A673 (cell line): ENCODE results near the gene CIB2. TPM values are rescaled to one million over a fixed set of nuclear protein-coding genes. Genes with fewer than 3 reads are reported as not detected.

ENCODE experiments used
- BruUV-seq: library from RNA; stranded (reverse); fragments of 400-500 nt; replicated peaks from 2 replicates; lab custom pipeline; 2021; lab: Mats Ljungman, UMichigan
- CTCF ChIA-PET: fragments of 300-600 bp; sonication (Branson Sonifier 250); formaldehyde crosslinking; loops from one replicate; lab custom pipeline; 2022; ENCODE audit warnings: antibody characterized with exemption; lab: Charles Lee
- POLR2A ChIA-PET: fragments of 300-600 bp; sonication (Branson Sonifier 250); formaldehyde crosslinking; loops from one replicate; lab custom pipeline; 2022; ENCODE audit warnings: antibody characterized with exemption; ENCODE audit not compliant: low non-redundant PET; lab: Charles Lee
- DNase-seq: peaks from one replicate; pipeline ENCODE4 v3.0.0-alpha.2; 2015; ENCODE audit warnings: low spot score
- H3K27ac ChIP-seq: fragments of 200-600 bp; sonication (generic); 2 replicates; pipeline ENCODE4 v1.5.1; 2016; ENCODE audit warnings: mixed run types, low read depth, mild to moderate bottlenecking, mixed read lengths, antibody characterized with exemption, low read length; ENCODE audit not compliant: poor library complexity, severe bottlenecking
- H3K27me3 ChIP-seq: fragments of 200-600 bp; sonication (generic); replicated peaks from 2 replicates; pipeline ENCODE4 v1.6.1; 2017; ENCODE audit warnings: mixed run types, low read depth, mild to moderate bottlenecking, mixed read lengths, antibody characterized with exemption, low read length; ENCODE audit not compliant: insufficient read depth, poor library complexity
- H3K36me3 ChIP-seq: fragments of 200-600 bp; sonication (generic); 2 replicates; pipeline ENCODE4 v1.6.1; 2016; ENCODE audit warnings: mixed run types, mild to moderate bottlenecking, mixed read lengths, antibody characterized with exemption, low read length; ENCODE audit not compliant: insufficient read depth, poor library complexity, severe bottlenecking
- H3K4me1 ChIP-seq: fragments of 200-600 bp; sonication (generic); 2 replicates; pipeline ENCODE4 v1.6.1; 2017; ENCODE audit warnings: mixed run types, mild to moderate bottlenecking, mixed read lengths, antibody characterized with exemption, low read length; ENCODE audit not compliant: insufficient read depth, poor library complexity, severe bottlenecking
- H3K4me3 ChIP-seq: fragments of 200-600 bp; sonication (generic); 2 replicates; pipeline ENCODE4 v1.5.1; 2016; ENCODE audit warnings: low read depth, mixed run types, mild to moderate bottlenecking, mixed read lengths, low read length; ENCODE audit not compliant: poor library complexity, severe bottlenecking
- H3K9me3 ChIP-seq: fragments of 200-600 bp; sonication (generic); 2 replicates; pipeline ENCODE4 v1.6.1; 2016; ENCODE audit warnings: mixed run types, low read depth, mild to moderate bottlenecking, mixed read lengths, antibody characterized with exemption, low read length; ENCODE audit not compliant: poor library complexity, severe bottlenecking
- EZH2 ChIP-seq: fragments of 200-600 bp; sonication (generic); IDR thresholded peaks from 2 replicates; pipeline ENCODE4 v1.6.1; 2017; ENCODE audit warnings: borderline replicate concordance, low read depth, mild to moderate bottlenecking, mixed read lengths, antibody characterized with exemption, low read length; ENCODE audit not compliant: poor library complexity, severe bottlenecking
- intact Hi-C: fragments of 100-400 bp; cut with micrococcal nuclease; formaldehyde crosslinking; loops from one replicate; pipeline ENCODE4 v1.10.0; 2022; ENCODE audit not compliant: unreplicated experiment
- total RNA-seq: library from RNA; stranded (reverse); gene quantifications from 2 replicates; pipeline ENCODE4 v1.2.3, GENCODE V29; 2021
- TF ChIP-seq, protein P1 (sequence below): fragments of 300-800, 200-600 bp; sonication (generic); conservative IDR thresholded peaks from 2 replicates; pipeline ENCODE4 v1.5.1; 2017; ENCODE audit warnings: low read depth, mild to moderate bottlenecking, antibody characterized with exemption, low read length, moderate library complexity, mixed read lengths

Gene CIB2
- total RNA-seq, 1 experiment from 2014 or later, result 2.1 TPM

- intact Hi-C loops, result no loop called here
- H3K36me3 ChIP-seq, result no peaks in the 10 kb centered on the region
- ChIA-PET CTCF (no interaction called here), POLR2A (no interaction called here)
- no peak overlapping the region for H3K4me3 ChIP-seq
- no peak overlapping the region for H3K27ac ChIP-seq
- no TSS peak for BruUV-seq
- TF ChIP-seq EZH2, result no peak
- TF ChIP-seq, protein P1, sequence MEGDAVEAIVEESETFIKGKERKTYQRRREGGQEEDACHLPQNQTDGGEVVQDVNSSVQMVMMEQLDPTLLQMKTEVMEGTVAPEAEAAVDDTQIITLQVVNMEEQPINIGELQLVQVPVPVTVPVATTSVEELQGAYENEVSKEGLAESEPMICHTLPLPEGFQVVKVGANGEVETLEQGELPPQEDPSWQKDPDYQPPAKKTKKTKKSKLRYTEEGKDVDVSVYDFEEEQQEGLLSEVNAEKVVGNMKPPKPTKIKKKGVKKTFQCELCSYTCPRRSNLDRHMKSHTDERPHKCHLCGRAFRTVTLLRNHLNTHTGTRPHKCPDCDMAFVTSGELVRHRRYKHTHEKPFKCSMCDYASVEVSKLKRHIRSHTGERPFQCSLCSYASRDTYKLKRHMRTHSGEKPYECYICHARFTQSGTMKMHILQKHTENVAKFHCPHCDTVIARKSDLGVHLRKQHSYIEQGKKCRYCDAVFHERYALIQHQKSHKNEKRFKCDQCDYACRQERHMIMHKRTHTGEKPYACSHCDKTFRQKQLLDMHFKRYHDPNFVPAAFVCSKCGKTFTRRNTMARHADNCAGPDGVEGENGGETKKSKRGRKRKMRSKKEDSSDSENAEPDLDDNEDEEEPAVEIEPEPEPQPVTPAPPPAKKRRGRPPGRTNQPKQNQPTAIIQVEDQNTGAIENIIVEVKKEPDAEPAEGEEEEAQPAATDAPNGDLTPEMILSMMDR, result no peak
- no peaks in the 10 kb centered on the region for H3K9me3 ChIP-seq
- no peaks in the 10 kb centered on the region for H3K4me1 ChIP-seq
- no peak for DNase-seq
- no peaks in the 10 kb centered on the region for H3K27me3 ChIP-seq
Observed at GRCh38 chr15:78105476-78106241, 25.6 kb downstream of the CIB2 start.

DNA sequence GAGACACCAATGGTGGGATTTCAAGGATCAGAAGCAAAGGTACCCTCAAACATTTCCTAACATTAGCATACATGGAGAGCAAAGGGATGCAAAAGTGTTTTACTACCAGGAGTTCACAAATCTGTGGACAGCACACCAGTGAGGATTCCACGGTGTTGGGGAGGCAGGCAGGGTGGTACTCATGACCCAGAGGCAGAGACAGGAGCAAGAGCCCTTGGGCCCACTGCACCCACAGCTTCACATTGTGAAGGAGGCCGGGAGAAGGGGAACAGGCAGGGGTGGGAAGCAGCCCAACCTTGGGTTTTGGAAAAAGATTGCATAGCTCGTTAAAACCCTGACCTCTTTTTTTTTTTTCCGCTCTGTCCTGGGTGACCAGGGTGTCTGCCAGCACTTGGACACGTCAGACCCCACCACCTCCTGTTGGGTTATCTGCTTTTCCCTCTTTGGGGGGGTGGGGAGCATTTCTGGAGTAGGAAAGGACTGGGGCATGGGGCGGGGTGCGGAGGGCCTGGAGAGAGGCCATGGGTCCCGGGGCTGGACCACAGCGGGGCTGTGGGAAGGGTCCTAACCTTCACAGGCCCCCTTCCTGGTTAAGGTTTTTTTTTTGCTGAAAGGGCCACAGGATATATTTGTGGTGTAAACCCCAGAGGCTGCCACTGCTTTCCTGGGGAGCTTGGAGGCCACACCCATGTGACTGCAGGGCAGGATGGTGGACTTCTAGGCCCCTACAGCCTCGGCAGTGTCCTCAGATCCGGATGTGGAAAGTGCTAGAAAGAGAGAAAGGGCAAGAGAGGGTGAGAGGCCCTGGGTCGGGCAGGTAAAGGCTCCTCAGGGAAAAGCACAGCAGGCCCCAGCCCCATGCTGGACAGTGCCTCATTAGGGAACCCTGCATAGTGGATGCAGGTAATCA is 26.4 kb downstream of the CIB2 start:
- H3K36me3 ChIP-seq, result no peaks in the 10 kb centered on the region
- H3K4me1 ChIP-seq, result no peaks in the 10 kb centered on the region
- CTCF ChIA-PET, result interaction anchor here (0.7 kb wide), 2 partner anchors 20 to 436 kb away, joined by 3 to 4 read pairs; no protein-coding TSS in a partner anchor
- BruUV-seq, result no TSS peak
- POLR2A ChIA-PET, result interaction anchor here (0.6 kb wide), 1 partner anchor 8 kb away, joined by 5 read pairs; no protein-coding TSS in a partner anchor
- H3K9me3 ChIP-seq, result no peaks in the 10 kb centered on the region
- H3K4me3 ChIP-seq, result no peak overlapping the region
- H3K27ac ChIP-seq, result no peak overlapping the region
- no peaks in the 10 kb centered on the region for H3K27me3 ChIP-seq
- no peak for TF ChIP-seq EZH2
- TF ChIP-seq, protein P1, result no peak
- intact Hi-C loops, result no loop called here
- no peak for DNase-seq

DNA sequence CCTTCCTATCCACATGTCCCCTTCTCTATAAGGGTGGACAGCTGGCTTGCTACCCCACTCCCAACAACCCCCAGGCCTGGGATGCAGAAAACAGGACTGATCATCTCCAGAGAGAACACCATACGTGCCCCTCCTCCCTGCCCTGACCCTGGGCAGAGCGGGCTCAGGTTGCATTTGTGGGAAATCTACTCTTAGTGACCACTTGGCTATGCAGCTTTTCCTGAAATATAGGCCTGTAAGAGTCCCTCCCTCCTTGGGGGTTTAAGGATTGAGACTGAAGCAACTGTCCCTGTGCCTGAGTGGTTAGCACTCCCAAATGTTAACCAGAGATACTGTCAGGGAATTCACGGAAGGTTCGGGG is 27.1 kb downstream of the CIB2 start:
- no TSS peak for BruUV-seq
- Histone ChIP-seq H3K9me3 (no peaks in the 10 kb centered on the region), H3K4me3 (no peak overlapping the region), H3K4me1 (no peaks in the 10 kb centered on the region), H3K27me3 (no peaks in the 10 kb centered on the region), H3K36me3 (no peaks in the 10 kb centered on the region), H3K27ac (no peak overlapping the region)
- TF ChIP-seq EZH2, result no peak
- TF ChIP-seq, protein P1, result no peak
- no peak for DNase-seq
- intact Hi-C loops, result no loop called here
- POLR2A ChIA-PET, result no interaction called here
- CTCF ChIA-PET, result interaction anchor here (0.7 kb wide), 1 partner anchor 435 kb away, joined by 4 read pairs; no protein-coding TSS in a partner anchor
